Hepatocyte (in vitro differentiated cells): ENCODE measurements around the gene MSI2. TPM values are rescaled to one million over a fixed set of nuclear protein-coding genes. Genes with fewer than 3 reads are reported as not detected.

Source experiments
- DNase-seq: peaks from one replicate; pipeline ENCODE4 v3.0.0-alpha.2; 2016; ENCODE audit warnings: low spot score
- H2AFZ ChIP-seq: fragments of 200-600 bp; sonication (generic); 2 replicates; pipeline ENCODE4 v1.6.0; 2016; ENCODE audit warnings: antibody characterized with exemption, mild to moderate bottlenecking
- H3K27ac ChIP-seq: fragments of 200-600 bp; sonication (generic); 2 replicates; pipeline ENCODE4 v1.5.1; 2016; ENCODE audit warnings: mild to moderate bottlenecking
- H3K27me3 ChIP-seq: fragments of 200-600 bp; sonication (generic); 2 replicates; pipeline ENCODE4 v1.6.1; 2016
- H3K36me3 ChIP-seq: fragments of 200-600 bp; sonication (generic); replicated peaks from 2 replicates; pipeline ENCODE4 v1.5.1; 2016; ENCODE audit warnings: low read depth; ENCODE audit not compliant: insufficient read depth
- H3K4me1 ChIP-seq: fragments of 200-600 bp; sonication (generic); 2 replicates; pipeline ENCODE4 v1.5.1; 2016; ENCODE audit warnings: mild to moderate bottlenecking, moderate library complexity; ENCODE audit not compliant: insufficient read depth
- H3K4me2 ChIP-seq: fragments of 200-600 bp; sonication (generic); 2 replicates; pipeline ENCODE4 v1.6.0; 2016
- H3K4me3 ChIP-seq: fragments of 200-600 bp; sonication (generic); 2 replicates; pipeline ENCODE4 v1.5.1; 2016; ENCODE audit warnings: mild to moderate bottlenecking
- H3K79me2 ChIP-seq: fragments of 200-600 bp; sonication (generic); 2 replicates; pipeline ENCODE4 v1.6.0; 2017; ENCODE audit warnings: mild to moderate bottlenecking
- H3K9me2 ChIP-seq: fragments of 200-600 bp; sonication (generic); replicated peaks from 2 replicates; pipeline ENCODE4 v1.6.0; 2017; ENCODE audit warnings: mild to moderate bottlenecking; ENCODE audit not compliant: insufficient read depth
- H3K9me3 ChIP-seq: fragments of 200-600 bp; sonication (generic); 2 replicates; pipeline ENCODE4 v1.5.1; 2016; ENCODE audit warnings: low read depth, mild to moderate bottlenecking
- H4K20me1 ChIP-seq: fragments of 200-600 bp; sonication (generic); 2 replicates; pipeline ENCODE4 v1.6.0; 2016; ENCODE audit warnings: mild to moderate bottlenecking; ENCODE audit not compliant: insufficient read depth, poor library complexity, severe bottlenecking
- EZH2 ChIP-seq: fragments of 200-600 bp; sonication (generic); IDR thresholded peaks from 2 replicates; pipeline ENCODE4 v1.6.1; 2016; ENCODE audit warnings: antibody characterized with exemption, mild to moderate bottlenecking, borderline replicate concordance
- EZH2phosphoT487 ChIP-seq: fragments of 200-600 bp; sonication (generic); IDR thresholded peaks from one replicate; pipeline ENCODE4 v1.6.1; 2018; ENCODE audit warnings: antibody characterized with exemption, mild to moderate bottlenecking, low read depth, moderate library complexity; ENCODE audit not compliant: unreplicated experiment, severe bottlenecking
- WGBS: methylation state at CpG from one replicate; pipeline ENCODE4 v1.1.6; 2016; ENCODE audit warnings: low lambda C conversion rate; ENCODE audit errors: missing lambda C conversion rate; 5-methylcytosine and 5-hydroxymethylcytosine counted together
- polyA plus RNA-seq: library from polyadenylated mRNA; unstranded; fragments of >200 nt; fragmentation: Nextera tagmentation; extraction: Ambion mirVana; gene quantifications from 2 replicates; pipeline ENCODE4 v1.2.1, GENCODE V29; 2016
- total RNA-seq: library from RNA; depleted of rRNA; stranded (reverse); fragments of >200 nt; gene quantifications from 2 replicates; pipeline ENCODE4 v1.2.3, GENCODE V29; 2014
- TF ChIP-seq, protein P1 (sequence below): fragments of 200-600 bp; sonication (generic); IDR thresholded peaks from 2 replicates; pipeline ENCODE4 v1.5.1; 2016; ENCODE audit warnings: antibody characterized with exemption, mild to moderate bottlenecking; ENCODE audit not compliant: poor library complexity

Gene MSI2
- total and polyA plus RNA-seq, 2 experiments from 2014 or later = 16.1 to 60.6 TPM

DNA sequence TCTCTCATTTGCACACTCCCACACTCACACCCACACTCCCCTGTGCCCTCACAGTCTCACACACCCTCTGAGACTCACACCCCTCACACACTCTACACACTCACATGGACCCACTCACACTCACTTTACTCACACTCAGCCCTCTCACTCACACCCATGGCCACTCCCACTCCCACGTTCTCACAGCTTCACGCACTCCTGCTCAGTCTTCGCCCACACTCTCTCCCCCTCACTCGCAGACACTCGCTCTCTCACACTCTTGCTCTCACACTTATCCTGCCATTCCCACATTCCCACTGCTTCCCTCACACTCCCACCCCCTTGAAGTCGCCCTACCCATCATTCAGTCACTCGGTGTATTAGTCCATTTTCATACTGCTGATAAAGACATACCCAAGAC is 440.9 kb downstream of the MSI2 start:
- Histone ChIP-seq H3K9me2 (no peaks in the 10 kb centered on the region), H4K20me1 (no peaks in the 10 kb centered on the region), H3K27ac (no peak overlapping the region), H3K4me1 (no peaks in the 10 kb centered on the region), H3K79me2 (no peaks in the 10 kb centered on the region), H3K4me3 (no peak overlapping the region), H2AFZ (no peak overlapping the region), H3K9me3 (no peaks in the 10 kb centered on the region), H3K4me2 (no peak overlapping the region), H3K36me3 (no peaks in the 10 kb centered on the region), H3K27me3 (no peaks in the 10 kb centered on the region)
- WGBS = over 99% methylated on average over 7 of the region's 7 CpGs
- TF ChIP-seq EZH2 (no peak), EZH2phosphoT487 (no peak)
- TF ChIP-seq, protein P1, sequence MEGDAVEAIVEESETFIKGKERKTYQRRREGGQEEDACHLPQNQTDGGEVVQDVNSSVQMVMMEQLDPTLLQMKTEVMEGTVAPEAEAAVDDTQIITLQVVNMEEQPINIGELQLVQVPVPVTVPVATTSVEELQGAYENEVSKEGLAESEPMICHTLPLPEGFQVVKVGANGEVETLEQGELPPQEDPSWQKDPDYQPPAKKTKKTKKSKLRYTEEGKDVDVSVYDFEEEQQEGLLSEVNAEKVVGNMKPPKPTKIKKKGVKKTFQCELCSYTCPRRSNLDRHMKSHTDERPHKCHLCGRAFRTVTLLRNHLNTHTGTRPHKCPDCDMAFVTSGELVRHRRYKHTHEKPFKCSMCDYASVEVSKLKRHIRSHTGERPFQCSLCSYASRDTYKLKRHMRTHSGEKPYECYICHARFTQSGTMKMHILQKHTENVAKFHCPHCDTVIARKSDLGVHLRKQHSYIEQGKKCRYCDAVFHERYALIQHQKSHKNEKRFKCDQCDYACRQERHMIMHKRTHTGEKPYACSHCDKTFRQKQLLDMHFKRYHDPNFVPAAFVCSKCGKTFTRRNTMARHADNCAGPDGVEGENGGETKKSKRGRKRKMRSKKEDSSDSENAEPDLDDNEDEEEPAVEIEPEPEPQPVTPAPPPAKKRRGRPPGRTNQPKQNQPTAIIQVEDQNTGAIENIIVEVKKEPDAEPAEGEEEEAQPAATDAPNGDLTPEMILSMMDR = no peak
- DNase-seq = no peak

GRCh38 chr17:57697891-57698711 is 441.8 kb downstream of the MSI2 start:
- Histone ChIP-seq H3K36me3 (no peaks in the 10 kb centered on the region), H3K9me2 (no peaks in the 10 kb centered on the region), H4K20me1 (no peaks in the 10 kb centered on the region), H2AFZ (no peak overlapping the region), H3K9me3 (no peaks in the 10 kb centered on the region), H3K79me2 (no peaks in the 10 kb centered on the region), H3K27ac (no peak overlapping the region), H3K27me3 (no peaks in the 10 kb centered on the region), H3K4me2 (no peak overlapping the region), H3K4me1 (no peaks in the 10 kb centered on the region), H3K4me3 (no peak overlapping the region)
- WGBS = 65% methylated on average over 12 of the region's 12 CpGs
- no peak for DNase-seq
- no peak for TF ChIP-seq EZH2

DNA sequence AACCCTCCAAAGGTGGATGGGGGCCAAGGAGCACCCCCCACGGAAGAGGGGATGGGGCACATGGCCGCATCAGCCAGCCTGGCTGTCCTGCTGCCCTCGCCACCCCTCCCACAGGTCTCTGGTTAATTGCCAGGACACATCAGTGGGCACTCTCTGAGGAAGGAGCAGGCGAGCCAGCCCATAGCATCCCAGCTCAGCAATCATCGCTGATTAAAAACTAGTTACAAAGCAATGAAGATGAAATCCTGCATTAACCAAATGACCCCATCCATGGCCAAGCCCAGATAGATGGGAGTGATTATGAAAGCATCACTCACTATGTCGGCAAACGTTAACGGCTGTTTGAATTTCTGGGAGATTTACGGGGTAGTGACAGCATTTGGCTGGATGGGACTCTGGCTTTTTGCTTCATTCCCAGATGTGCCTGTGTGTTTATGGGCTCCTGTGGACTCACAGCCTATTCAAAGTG is 443.5 kb downstream of the MSI2 start:
- 52% methylated on average over 9 of the region's 9 CpGs for WGBS
- Histone ChIP-seq H3K9me3 (no peaks in the 10 kb centered on the region), H3K4me1 (no peaks in the 10 kb centered on the region), H3K27ac (no peak overlapping the region), H4K20me1 (no peaks in the 10 kb centered on the region), H3K79me2 (no peaks in the 10 kb centered on the region), H3K4me2 (no peak overlapping the region), H3K27me3 (no peaks in the 10 kb centered on the region), H2AFZ (no peak overlapping the region), H3K4me3 (no peak overlapping the region), H3K36me3 (no peaks in the 10 kb centered on the region), H3K9me2 (no peaks in the 10 kb centered on the region)
- TF ChIP-seq EZH2phosphoT487 (no peak), EZH2 (no peak)
- TF ChIP-seq, protein P1 = no peak
- DNase-seq = no peak

- no peaks in the 10 kb centered on the region for H3K27me3 ChIP-seq
- no peaks in the 10 kb centered on the region for H3K9me2 ChIP-seq
- no peaks in the 10 kb centered on the region for H3K79me2 ChIP-seq
- no peaks in the 10 kb centered on the region for H3K36me3 ChIP-seq
- H3K9me3 ChIP-seq = no peaks in the 10 kb centered on the region
- no peak overlapping the region for H3K4me3 ChIP-seq
- no peaks in the 10 kb centered on the region for H3K4me1 ChIP-seq
- H4K20me1 ChIP-seq = no peaks in the 10 kb centered on the region
- 95% methylated on average over 5 of the region's 5 CpGs for WGBS
- TF ChIP-seq EZH2phosphoT487 = no peak
- TF ChIP-seq EZH2 = no peak
- TF ChIP-seq, protein P1 = no peak
- H2AFZ ChIP-seq = no peak overlapping the region
- DNase-seq = no peak
- H3K27ac ChIP-seq = no peak overlapping the region
- H3K4me2 ChIP-seq = no peak overlapping the region
Measured at GRCh38 chr17:57701124-57701523, 444.8 kb downstream of the MSI2 start.
